Ovary (tissue), 3 donors: ENCODE data around the gene CDIP1.

Experiments used
- EP300 ChIP-seq: sonication (generic); formaldehyde crosslinking; IDR thresholded peaks from one replicate; pipeline ENCODE4 v1.6.1; 2017; ENCODE audit warnings: antibody characterized with exemption
- POLR2A ChIP-seq: fragments of 450-650 bp; IDR thresholded peaks from one replicate; pipeline ENCODE4 v1.6.1; 2017; ENCODE audit warnings: antibody characterized with exemption, mild to moderate bottlenecking, moderate library complexity
- TF ChIP-seq, protein P1 (sequence below), 3 donors: fragments of 450-650 bp in 2 of 3; fragments of 200-600 bp in 1 of 3; IDR thresholded peaks; one replicate each; pipeline versions ENCODE4 v1.5.1 to v1.8.0; 2016 to 2022; ENCODE audit warnings: antibody characterized with exemption in 3 of 3, mild to moderate bottlenecking in 1 of 3
- donor health status: DM: no; HTN: no; CAD: no.

DNA sequence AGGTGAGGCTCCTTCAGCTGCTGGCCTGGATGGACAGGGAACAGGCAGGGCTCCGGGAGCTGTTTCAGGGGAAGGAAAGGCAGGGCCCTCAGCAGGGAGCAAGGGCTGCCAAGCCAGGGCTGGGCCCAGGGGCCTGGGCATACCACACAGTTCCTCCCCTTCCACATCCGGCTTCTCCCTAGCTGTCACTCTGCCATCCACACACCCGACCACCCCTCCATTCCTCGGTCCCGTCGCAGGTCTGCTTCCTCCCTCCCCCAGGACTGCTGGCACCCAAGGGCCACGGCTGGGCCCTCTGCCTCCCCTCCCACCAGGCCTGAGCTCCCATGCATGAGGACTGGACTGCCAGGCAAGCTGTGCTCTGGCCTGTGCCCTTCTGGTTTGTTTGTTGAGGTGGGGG is 24.0 kb downstream of the CDIP1 start:
- TF ChIP-seq, protein P1, sequence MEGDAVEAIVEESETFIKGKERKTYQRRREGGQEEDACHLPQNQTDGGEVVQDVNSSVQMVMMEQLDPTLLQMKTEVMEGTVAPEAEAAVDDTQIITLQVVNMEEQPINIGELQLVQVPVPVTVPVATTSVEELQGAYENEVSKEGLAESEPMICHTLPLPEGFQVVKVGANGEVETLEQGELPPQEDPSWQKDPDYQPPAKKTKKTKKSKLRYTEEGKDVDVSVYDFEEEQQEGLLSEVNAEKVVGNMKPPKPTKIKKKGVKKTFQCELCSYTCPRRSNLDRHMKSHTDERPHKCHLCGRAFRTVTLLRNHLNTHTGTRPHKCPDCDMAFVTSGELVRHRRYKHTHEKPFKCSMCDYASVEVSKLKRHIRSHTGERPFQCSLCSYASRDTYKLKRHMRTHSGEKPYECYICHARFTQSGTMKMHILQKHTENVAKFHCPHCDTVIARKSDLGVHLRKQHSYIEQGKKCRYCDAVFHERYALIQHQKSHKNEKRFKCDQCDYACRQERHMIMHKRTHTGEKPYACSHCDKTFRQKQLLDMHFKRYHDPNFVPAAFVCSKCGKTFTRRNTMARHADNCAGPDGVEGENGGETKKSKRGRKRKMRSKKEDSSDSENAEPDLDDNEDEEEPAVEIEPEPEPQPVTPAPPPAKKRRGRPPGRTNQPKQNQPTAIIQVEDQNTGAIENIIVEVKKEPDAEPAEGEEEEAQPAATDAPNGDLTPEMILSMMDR (IDR thresholded peaks at IDR 0.05), result no peak
- no peak for TF ChIP-seq EP300
- TF ChIP-seq POLR2A, result no peak
